GM21515 (cell line): ENCODE measurements around the gene ATP11C.
"Not testable (repeated sequence)": the region's sequence is repeated elsewhere in the genome, so short reads cannot be mapped to it uniquely, and the experiment has no call there.

Source experiments
- ATAC-seq: cut with Tn5 transposase; IDR thresholded peaks from one replicate; pipeline ENCODE4 v1.9.1; 2021; ENCODE audit not compliant: unreplicated experiment

The ATP11C gene

DNA sequence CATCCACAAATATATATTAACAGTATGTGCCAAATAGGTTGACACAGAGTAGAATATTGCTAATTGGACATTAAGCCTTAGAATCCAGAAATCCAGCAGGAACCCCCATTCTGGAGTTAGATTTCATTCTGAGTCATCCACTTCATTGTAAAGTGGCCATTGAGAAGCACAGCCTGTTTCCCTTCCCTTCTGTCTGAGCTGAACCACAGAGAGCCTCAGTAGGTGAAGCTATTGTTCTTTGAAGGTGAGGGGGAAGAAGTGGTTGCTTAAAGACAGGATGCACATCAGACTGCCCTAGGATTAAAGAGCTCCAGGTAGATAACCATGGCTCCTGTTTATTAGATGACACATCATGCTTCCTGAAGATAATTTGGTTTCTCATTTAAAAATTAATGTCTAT is 194.3 kb downstream of the ATP11C start:
- no peak for ATAC-seq

GRCh38 chrX:139736151-139736550 is 196.7 kb downstream of the ATP11C start:
- ATAC-seq, result no peak

GRCh38 chrX:139734996-139735395 is 197.9 kb downstream of the ATP11C start:
- ATAC-seq, result no peak

GRCh38 chrX:139725720-139726119 is 207.1 kb downstream of the ATP11C start:
- ATAC-seq, result peak; percentile 78

GRCh38 chrX:139724626-139725025 is 208.2 kb downstream of the ATP11C start:
- no peak for ATAC-seq

- ATAC-seq, result no peak
Measured at GRCh38 chrX:139720979-139721378, 211.9 kb downstream of the ATP11C start.

DNA sequence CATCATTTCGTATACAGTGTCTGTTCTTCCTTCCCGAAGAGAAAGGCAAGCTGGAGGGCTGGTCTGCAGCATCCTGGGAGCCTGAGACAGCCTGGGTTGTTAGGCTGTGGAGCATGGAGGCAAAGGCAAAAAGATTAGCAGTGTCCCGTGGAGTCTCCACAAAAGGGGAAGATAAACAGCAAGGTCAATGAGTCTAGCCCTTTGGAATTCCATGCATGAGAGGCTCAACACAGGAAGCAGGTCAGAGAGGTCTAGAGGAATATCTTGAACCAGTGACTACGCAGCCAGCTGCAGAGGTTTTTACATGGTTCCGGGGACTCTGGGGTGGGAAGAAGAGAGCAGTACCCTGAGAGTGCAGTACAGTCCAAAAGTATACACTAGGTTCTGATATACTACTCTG is 212.7 kb downstream of the ATP11C start:
- ATAC-seq, result no peak

GRCh38 chrX:139708067-139708466 is 224.8 kb downstream of the ATP11C start, which contains the start of gene MCF2:
TSS of gene MCF2 (minus strand) at chrX:139708167. CDS start at chrX:139651744, 56,423 bp downstream.
- no peak for ATAC-seq

DNA sequence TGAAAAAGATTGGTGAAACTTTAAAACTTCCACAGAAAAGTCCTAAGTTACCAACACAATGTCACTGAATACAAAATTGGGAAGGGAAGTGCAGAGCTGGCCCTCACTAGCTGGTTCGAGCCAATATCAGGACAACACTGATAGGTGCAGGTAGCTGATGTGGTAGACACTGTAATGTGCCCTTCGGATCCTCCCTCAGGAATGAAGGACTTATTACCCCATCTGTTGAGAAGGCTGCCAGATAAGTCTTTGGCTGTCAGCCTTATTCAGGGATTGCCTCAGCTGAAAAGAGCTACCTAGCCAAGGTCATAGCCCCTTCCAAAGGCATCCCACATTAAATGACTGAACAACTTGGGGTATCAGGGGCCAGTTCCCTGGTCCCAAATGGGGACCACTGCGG is 230.2 kb downstream of the ATP11C start:
- no peak for ATAC-seq

DNA sequence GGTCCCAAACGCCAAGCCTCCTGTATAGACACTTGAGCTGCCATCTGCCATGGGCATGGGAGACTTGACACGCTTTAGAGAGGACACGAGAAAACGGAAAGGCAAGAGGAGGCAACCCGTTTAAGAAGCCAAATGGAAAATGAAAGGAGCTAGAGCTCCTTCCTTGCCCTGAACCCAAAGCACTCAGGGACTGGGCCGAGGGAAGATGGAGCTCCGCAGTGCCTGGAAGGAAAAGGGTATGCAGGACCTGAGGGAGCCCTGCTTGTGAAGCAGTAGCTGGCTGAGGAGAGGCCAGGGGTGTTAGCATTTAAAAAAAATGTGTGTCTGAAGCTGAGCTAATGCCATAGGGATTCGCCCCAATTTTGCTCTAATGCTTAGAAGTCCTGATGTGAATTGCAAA is 239.9 kb downstream of the ATP11C start:
- no peak for ATAC-seq

- no peak for ATAC-seq
Measured at GRCh38 chrX:139692506-139692849, 240.4 kb downstream of the ATP11C start.

- ATAC-seq, result no peak
Measured at GRCh38 chrX:139691843-139692505, 240.9 kb downstream of the ATP11C start.

DNA sequence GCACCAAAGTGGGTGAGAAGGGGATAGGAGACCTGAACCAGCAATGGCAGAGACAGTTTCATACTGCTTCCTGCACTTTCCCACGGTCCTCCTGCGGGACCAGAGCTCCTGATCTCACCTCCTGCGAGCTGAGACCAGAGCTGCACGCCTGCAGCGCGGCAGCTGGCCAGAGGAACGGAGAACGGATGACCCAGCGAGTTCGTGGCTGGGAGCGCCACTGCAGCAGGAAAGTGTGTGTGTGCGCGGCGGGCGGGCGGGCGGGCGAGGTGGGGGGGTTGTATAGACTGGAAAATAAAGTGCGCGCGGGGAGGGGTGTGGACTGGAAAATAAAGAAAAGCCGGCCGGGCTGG is 241.4 kb downstream of the ATP11C start:
- no peak for ATAC-seq

- not testable (repeated sequence) for ATAC-seq
Measured at GRCh38 chrX:139685175-139685574, 247.7 kb downstream of the ATP11C start.

- ATAC-seq, result no peak
Measured at GRCh38 chrX:139680356-139680755, 252.5 kb downstream of the ATP11C start.
